ENCODE results near the gene XXYLT1.

XXYLT1 gene

DNA sequence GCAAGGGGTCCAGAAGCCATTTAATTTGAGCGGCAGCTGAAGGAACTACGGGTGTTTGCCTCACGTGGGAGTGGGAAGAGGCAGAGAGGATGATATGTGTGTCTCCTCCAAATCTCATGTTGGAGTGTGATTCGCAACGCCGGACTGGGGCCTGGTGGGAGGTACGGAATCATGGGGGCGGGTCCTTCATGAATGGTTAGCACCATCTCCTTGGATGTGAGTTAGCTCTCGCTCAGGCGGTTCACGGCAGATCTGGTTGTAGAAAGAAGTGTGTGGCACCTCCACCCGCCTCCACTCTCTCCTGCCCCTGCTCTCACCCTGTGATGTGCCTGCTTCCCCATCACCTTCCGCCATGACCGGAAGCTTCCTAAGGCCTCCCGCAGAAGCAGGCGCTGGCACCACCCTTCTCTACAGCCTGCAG lies 25.4 kb downstream of the XXYLT1 start:
- TF ChIP-seq, protein P1, sequence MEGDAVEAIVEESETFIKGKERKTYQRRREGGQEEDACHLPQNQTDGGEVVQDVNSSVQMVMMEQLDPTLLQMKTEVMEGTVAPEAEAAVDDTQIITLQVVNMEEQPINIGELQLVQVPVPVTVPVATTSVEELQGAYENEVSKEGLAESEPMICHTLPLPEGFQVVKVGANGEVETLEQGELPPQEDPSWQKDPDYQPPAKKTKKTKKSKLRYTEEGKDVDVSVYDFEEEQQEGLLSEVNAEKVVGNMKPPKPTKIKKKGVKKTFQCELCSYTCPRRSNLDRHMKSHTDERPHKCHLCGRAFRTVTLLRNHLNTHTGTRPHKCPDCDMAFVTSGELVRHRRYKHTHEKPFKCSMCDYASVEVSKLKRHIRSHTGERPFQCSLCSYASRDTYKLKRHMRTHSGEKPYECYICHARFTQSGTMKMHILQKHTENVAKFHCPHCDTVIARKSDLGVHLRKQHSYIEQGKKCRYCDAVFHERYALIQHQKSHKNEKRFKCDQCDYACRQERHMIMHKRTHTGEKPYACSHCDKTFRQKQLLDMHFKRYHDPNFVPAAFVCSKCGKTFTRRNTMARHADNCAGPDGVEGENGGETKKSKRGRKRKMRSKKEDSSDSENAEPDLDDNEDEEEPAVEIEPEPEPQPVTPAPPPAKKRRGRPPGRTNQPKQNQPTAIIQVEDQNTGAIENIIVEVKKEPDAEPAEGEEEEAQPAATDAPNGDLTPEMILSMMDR (IDR thresholded peaks at IDR 0.05; ENCODE audit: low read depth, low read length, missing control alignments): no peak
- H3K4me3 ChIP-seq (ENCODE audit: low read depth, low read length): no peak overlapping the region
- DNase-seq (ENCODE audit: low read depth): no peak

DNA sequence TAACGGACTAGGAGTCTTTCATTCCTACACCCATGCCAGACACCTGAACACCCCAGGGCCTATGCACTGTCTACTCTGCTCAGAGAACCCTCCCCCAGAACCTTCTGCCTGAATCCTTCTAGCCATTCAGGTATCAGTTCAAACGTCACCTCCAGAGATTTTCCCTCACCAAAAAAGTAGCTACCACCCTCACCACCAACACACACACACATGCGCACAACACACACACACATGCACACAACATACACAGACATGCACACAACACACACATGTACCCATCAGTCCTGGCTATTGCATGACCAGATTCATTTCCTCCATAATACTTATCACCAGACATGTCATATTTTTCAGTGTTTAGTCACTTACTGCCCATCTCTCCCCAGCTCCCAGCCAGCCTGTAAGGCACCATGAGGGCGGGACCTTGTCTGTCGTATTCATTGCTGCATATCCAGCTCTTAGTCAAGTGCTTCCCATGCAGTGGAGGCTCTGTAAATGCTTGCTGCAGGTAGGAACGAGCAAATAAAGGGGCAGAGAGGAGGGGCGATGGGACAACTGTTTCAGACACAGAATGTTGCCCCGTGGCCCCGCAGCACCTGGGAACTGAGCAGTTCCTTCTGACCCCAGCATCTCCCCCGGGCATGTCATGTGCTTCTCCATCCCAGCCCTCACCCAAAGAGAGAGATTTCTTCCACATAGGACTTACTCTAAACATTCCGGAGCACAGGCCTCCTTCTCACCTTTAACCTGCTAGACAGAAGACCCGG lies 29.2 kb downstream of the XXYLT1 start:
- TF ChIP-seq, protein P1 (IDR thresholded peaks at IDR 0.05; ENCODE audit: low read depth, low read length, missing control alignments): no peak
- H3K4me3 ChIP-seq (ENCODE audit: low read depth, low read length): no peak overlapping the region
- DNase-seq (ENCODE audit: low read depth): no peak

DNA sequence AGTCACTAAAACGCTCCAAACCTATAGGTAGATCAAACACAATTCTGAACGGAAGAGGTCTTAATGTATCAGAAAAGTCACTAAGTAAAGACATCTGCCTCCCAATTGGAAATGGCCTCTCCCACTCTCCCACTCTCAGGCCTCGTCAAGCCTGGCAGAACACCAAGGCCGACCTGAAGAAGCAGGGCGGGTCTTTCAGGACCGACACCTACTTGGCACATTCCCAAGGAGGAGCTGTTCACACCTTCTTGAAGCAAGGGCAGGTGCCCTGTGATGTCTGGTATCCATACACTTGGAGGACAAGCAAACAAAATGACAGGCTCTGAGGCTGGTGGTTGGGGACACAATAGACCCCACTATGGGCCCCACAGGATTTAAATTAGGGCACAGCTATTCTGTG lies 30.0 kb downstream of the XXYLT1 start:
- TF ChIP-seq, protein P1 (IDR thresholded peaks at IDR 0.05; ENCODE audit: low read depth, low read length, missing control alignments): no peak
- no peak overlapping the region for H3K4me3 ChIP-seq (ENCODE audit: low read depth, low read length)
- DNase-seq (ENCODE audit: low read depth): no peak

DNA sequence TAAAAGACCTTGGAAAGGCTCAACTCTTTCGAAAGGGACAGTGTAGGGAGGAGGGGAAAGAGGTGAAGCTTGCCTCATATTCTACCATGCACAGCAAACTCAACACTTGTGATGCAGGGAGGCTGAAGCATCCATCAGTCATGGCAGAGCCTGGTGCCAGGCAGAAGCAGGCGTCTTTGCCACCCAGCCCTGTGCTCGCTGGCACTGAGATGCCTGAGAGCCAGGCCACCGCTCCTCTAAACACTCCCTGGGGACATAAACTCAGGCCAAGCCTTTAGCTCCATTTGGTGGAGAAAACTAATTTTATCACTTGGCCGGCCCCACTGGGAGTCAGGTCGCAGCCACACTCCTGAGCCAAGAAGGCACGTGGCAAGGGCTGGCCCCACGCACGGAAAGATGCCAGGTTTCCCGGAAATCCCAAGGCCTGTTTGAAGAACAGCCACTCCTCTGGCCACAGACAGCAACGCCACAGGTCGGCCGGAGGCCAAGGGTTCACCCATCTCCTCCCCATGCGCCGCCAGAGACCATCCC lies 30.7 kb downstream of the XXYLT1 start:
- no peak for DNase-seq (ENCODE audit: low read depth)
- TF ChIP-seq, protein P1 (IDR thresholded peaks at IDR 0.05; ENCODE audit: low read depth, low read length, missing control alignments): no peak
- no peak overlapping the region for H3K4me3 ChIP-seq (ENCODE audit: low read depth, low read length)

DNA sequence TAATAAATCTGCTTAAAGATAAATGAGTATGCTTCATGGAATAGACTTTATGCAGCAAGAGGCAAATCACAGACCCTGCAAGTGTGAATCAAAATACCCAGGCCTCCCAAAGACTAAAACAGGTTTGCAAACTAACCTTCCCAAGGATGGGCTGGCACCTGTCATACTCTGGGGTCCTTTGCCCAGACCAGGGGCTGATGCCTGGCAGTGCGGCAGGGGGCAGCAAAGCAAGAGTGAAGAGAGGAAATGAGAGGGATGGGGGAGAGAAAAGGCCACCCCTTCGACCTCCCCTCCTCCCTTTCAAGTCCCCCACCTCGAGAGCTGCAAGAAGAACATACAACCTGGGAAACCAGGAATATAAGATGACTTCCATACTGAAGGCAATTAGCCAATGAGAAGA lies 31.8 kb downstream of the XXYLT1 start:
- H3K4me3 ChIP-seq (ENCODE audit: low read depth, low read length): no peak overlapping the region
- TF ChIP-seq, protein P1 (IDR thresholded peaks at IDR 0.05; ENCODE audit: low read depth, low read length, missing control alignments): no peak
- no peak for DNase-seq (ENCODE audit: low read depth)

DNA sequence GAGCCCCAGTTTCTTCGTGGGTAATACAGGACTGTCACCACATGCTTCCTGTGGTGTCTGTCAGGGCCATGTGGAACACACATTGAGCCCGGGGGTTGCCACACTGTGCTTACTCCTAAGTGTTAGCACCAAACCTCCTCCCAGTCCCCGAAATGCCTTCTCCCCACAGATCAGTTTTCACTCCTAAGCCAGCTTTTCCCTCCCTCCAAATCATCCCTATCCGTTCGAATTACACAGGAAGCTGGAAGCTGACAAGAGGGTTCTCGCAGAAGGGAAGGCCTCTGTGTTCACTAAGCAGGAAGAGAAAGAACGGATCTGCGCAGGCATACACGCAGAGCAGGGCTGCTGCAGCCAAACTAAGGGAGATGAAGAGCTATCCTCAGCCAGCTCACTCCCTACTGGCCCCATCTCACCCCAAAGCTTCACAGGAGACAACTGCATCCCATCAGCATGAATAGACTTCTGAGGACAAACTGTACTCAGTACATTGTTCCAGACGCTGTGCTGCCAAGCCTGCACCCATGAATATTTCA lies 32.3 kb downstream of the XXYLT1 start:
- no peak overlapping the region for H3K4me3 ChIP-seq (ENCODE audit: low read depth, low read length)
- TF ChIP-seq, protein P1 (IDR thresholded peaks at IDR 0.05; ENCODE audit: low read depth, low read length, missing control alignments): no peak
- DNase-seq (ENCODE audit: low read depth): no peak
